H1 (cell line): ENCODE results near the gene FGF19. TPM values are rescaled to one million over a fixed set of nuclear protein-coding genes. Genes with fewer than 3 reads are reported as not detected.

Experiments used
- CTCF ChIA-PET: fragments of 300-600 bp; sonication (Branson Sonifier 250); formaldehyde crosslinking; loops from one replicate; lab custom pipeline; 2021; ENCODE audit not compliant: partially characterized antibody; lab: Charles Lee
- POLR2A ChIA-PET: fragments of 300-600 bp; sonication (Branson Sonifier 250); formaldehyde crosslinking; loops from one replicate; lab custom pipeline; 2021; ENCODE audit warnings: inconsistent platforms; ENCODE audit not compliant: partially characterized antibody; lab: Charles Lee
- DNase-seq, 2 experiments: peaks; one replicate each; pipeline versions ENCODE4 v3.0.0 to v3.0.0-alpha.2; 2010 to 2022; ENCODE audit warnings: low spot score in 2 of 2, low read depth in 1 of 2, mixed read lengths in 1 of 2
- FAIRE-seq: peaks from 2 replicates; lab custom pipeline; 2011; peaks lifted over from hg19 to GRCh38; lab: Jason Lieb, UNC
- H2AFZ ChIP-seq: 2 replicates; pipeline ENCODE4 v1.8.1; 2012; ENCODE audit warnings: low read length, inconsistent platforms
- H2AK5ac ChIP-seq: 2 replicates; pipeline ENCODE4 v1.6.1; 2013; ENCODE audit warnings: low read depth, low read length
- H2BK120ac ChIP-seq: replicated peaks from 2 replicates; pipeline ENCODE3; 2013; ENCODE audit warnings: low read depth, low read length, inconsistent platforms
- H2BK12ac ChIP-seq: 2 replicates; pipeline ENCODE4 v1.6.1; 2013; ENCODE audit warnings: low read depth, low read length
- H2BK15ac ChIP-seq: 2 replicates; pipeline ENCODE4 v1.6.1; 2013; ENCODE audit warnings: low read length
- H2BK20ac ChIP-seq: 2 replicates; pipeline ENCODE4 v1.6.1; 2013; ENCODE audit warnings: low read length
- H2BK5ac ChIP-seq: 2 replicates; pipeline ENCODE4 v1.6.1; 2013; ENCODE audit warnings: low read depth, low read length
- H3K14ac ChIP-seq: 2 replicates; pipeline ENCODE4 v1.6.1; 2013; ENCODE audit warnings: inconsistent platforms; ENCODE audit not compliant: insufficient read length
- H3K18ac ChIP-seq: 2 replicates; pipeline ENCODE4 v1.6.1; 2013; ENCODE audit warnings: low read length; ENCODE audit errors: extremely low read depth
- H3K23ac ChIP-seq: 2 replicates; pipeline ENCODE4 v1.6.1; 2013; ENCODE audit warnings: inconsistent platforms; ENCODE audit not compliant: insufficient read length
- H3K23me2 ChIP-seq: 2 replicates; pipeline ENCODE4 v1.6.1; 2013; ENCODE audit warnings: low read depth, low read length
- H3K27ac ChIP-seq: 2 replicates; pipeline ENCODE4 v1.6.1; 2011; ENCODE audit warnings: low read depth, low read length, inconsistent platforms
- H3K27me3 ChIP-seq, 4 experiments: replicated peaks in 1 of 4; 1 replicate in 1 of 4; 2 replicates in 3 of 4; pipeline versions ENCODE4 v1.6.1 to v1.8.1; 2011 to 2013; ENCODE audit warnings: low read length in 3 of 4, mild to moderate bottlenecking in 3 of 4, inconsistent platforms in 2 of 4, mixed read lengths in 2 of 4, moderate library complexity in 1 of 4; ENCODE audit not compliant: control insufficient read depth in 3 of 4, insufficient read depth in 3 of 4; ENCODE audit errors: extremely low read depth in 1 of 4
- H3K36me3 ChIP-seq, 4 experiments: 2 replicates each; pipeline versions ENCODE4 v1.6.1 to v1.8.1; 2011 to 2013; ENCODE audit warnings: mild to moderate bottlenecking in 4 of 4, low read length in 3 of 4, moderate library complexity in 2 of 4, control low read depth in 1 of 4, inconsistent platforms in 1 of 4; ENCODE audit not compliant: insufficient read depth in 4 of 4, control insufficient read depth in 2 of 4
- H3K4ac ChIP-seq: replicated peaks from 2 replicates; pipeline ENCODE3; 2013; ENCODE audit warnings: low read length, low read depth, mixed read lengths, inconsistent platforms; ENCODE audit not compliant: insufficient read length
- H3K4me1 ChIP-seq, 4 experiments: replicated peaks in 1 of 4; 1 replicate in 1 of 4; 2 replicates in 3 of 4; pipeline versions ENCODE4 v1.6.1 to v1.8.1; 2011 to 2013; ENCODE audit warnings: low read length in 3 of 4, inconsistent platforms in 2 of 4, mixed read lengths in 1 of 4; ENCODE audit not compliant: insufficient read depth in 4 of 4, control insufficient read depth in 3 of 4
- H3K4me2 ChIP-seq, 2 experiments: 2 replicates each; pipeline versions ENCODE4 v1.6.1 to v1.8.1; 2011 to 2013; ENCODE audit warnings: low read depth in 2 of 2, low read length in 2 of 2, control low read depth in 1 of 2, inconsistent platforms in 1 of 2, mild to moderate bottlenecking in 1 of 2; ENCODE audit not compliant: insufficient read depth in 1 of 2
- H3K4me3 ChIP-seq, 4 experiments: fragments of 200-600, 300-600 bp in 1 of 4; sonication (generic), shearing (Covaris generic), sonication (Bioruptor Twin) in 1 of 4; 2 replicates each; pipeline versions ENCODE4 v1.5.1 to v1.8.1; 2011 to 2016; ENCODE audit warnings: low read length in 4 of 4, low read depth in 3 of 4, control low read depth in 2 of 4, inconsistent platforms in 2 of 4, mild to moderate bottlenecking in 2 of 4, mixed read lengths in 1 of 4, moderate library complexity in 1 of 4; ENCODE audit not compliant: insufficient read depth in 2 of 4; ENCODE audit errors: extremely low read depth in 1 of 4
- H3K56ac ChIP-seq: replicated peaks from 2 replicates; pipeline ENCODE3; 2013; ENCODE audit warnings: low read depth, mild to moderate bottlenecking, mixed read lengths, low read length, inconsistent platforms; ENCODE audit not compliant: insufficient read length
- H3K79me1 ChIP-seq: 2 replicates; pipeline ENCODE4 v1.6.1; 2013; ENCODE audit warnings: low read depth, low read length, control low read depth
- H3K79me2 ChIP-seq, 2 experiments: 2 replicates each; pipeline versions ENCODE4 v1.6.1 to v1.8.1; 2012 to 2013; ENCODE audit warnings: low read length in 2 of 2, mild to moderate bottlenecking in 2 of 2, inconsistent platforms in 1 of 2; ENCODE audit not compliant: insufficient read depth in 2 of 2, control insufficient read depth in 1 of 2
- H3K9ac ChIP-seq, 4 experiments: replicated peaks in 1 of 4; 1 replicate in 1 of 4; 2 replicates in 3 of 4; pipeline versions ENCODE4 v1.6.1 to v1.8.1; 2011 to 2013; ENCODE audit warnings: low read depth in 3 of 4, low read length in 3 of 4, control low read depth in 2 of 4, mild to moderate bottlenecking in 2 of 4, moderate library complexity in 2 of 4, inconsistent platforms in 1 of 4; ENCODE audit errors: extremely low read depth in 1 of 4
- H3K9me3 ChIP-seq, 2 experiments: 2 replicates each; pipeline versions ENCODE4 v1.6.1 to v1.8.1; 2012 to 2013; ENCODE audit warnings: mild to moderate bottlenecking in 2 of 2, moderate library complexity in 2 of 2, control low read depth in 1 of 2, inconsistent platforms in 1 of 2, low read depth in 1 of 2, low read length in 1 of 2, mixed read lengths in 1 of 2; ENCODE audit not compliant: insufficient read depth in 2 of 2
- H4K20me1 ChIP-seq, 2 experiments: replicated peaks in 1 of 2; 2 replicates each; pipeline versions ENCODE3 to v1.8.1; 2011 to 2013; ENCODE audit warnings: inconsistent platforms in 2 of 2, low read length in 2 of 2, mild to moderate bottlenecking in 1 of 2; ENCODE audit not compliant: insufficient read depth in 2 of 2, control insufficient read depth in 1 of 2
- H4K5ac ChIP-seq: 2 replicates; pipeline ENCODE4 v1.6.1; 2013; ENCODE audit warnings: low read length, low read depth, mixed read lengths, inconsistent platforms; ENCODE audit not compliant: insufficient read length
- H4K8ac ChIP-seq: 2 replicates; pipeline ENCODE4 v1.8.0; 2013; ENCODE audit warnings: mild to moderate bottlenecking, moderate library complexity, low read length, inconsistent platforms; ENCODE audit not compliant: insufficient read depth; ENCODE audit errors: extremely low read depth
- H4K91ac ChIP-seq: replicated peaks from 2 replicates; pipeline ENCODE3; 2013; ENCODE audit warnings: low read length, mixed read lengths, inconsistent platforms; ENCODE audit not compliant: insufficient read length
- ATF2 ChIP-seq: IDR thresholded peaks from 2 replicates; pipeline ENCODE4 v1.6.1; 2012; ENCODE audit warnings: low read length, inconsistent platforms
- BCL11A ChIP-seq, 2 experiments: IDR thresholded peaks; one replicate each; pipeline ENCODE4 v1.6.1; 2011; ENCODE audit warnings: low read depth in 2 of 2, low read length in 2 of 2, mild to moderate bottlenecking in 2 of 2
- CHD1 ChIP-seq: IDR thresholded peaks from 2 replicates; pipeline ENCODE4 v1.6.1; 2012; ENCODE audit warnings: low read depth, low read length, improper control_type of control experiment
- EP300 ChIP-seq, 2 experiments: IDR thresholded peaks; 1 replicate in 1 of 2; 2 replicates in 1 of 2; pipeline ENCODE4 v1.6.1; 2011 to 2012; ENCODE audit warnings: low read depth in 2 of 2, low read length in 2 of 2, mild to moderate bottlenecking in 2 of 2, borderline replicate concordance in 1 of 2, inconsistent platforms in 1 of 2, moderate library complexity in 1 of 2
- GABPA ChIP-seq: IDR thresholded peaks from 2 replicates; pipeline ENCODE4 v1.6.1; 2011; ENCODE audit warnings: mild to moderate bottlenecking, low read length, moderate library complexity, borderline replicate concordance; ENCODE audit not compliant: insufficient read depth
- HDAC2 ChIP-seq, 2 experiments: fragments of 300-600 bp in 1 of 2; sonication (generic) in 1 of 2; IDR thresholded peaks; 2 replicates each; pipeline ENCODE4 v1.6.1; 2011 to 2012; ENCODE audit warnings: low read depth in 2 of 2, low read length in 2 of 2, mild to moderate bottlenecking in 2 of 2, moderate library complexity in 2 of 2, borderline replicate concordance in 1 of 2, inconsistent platforms in 1 of 2
- POLR2A ChIP-seq, 2 experiments: IDR thresholded peaks; 1 replicate in 1 of 2; 2 replicates in 1 of 2; pipeline ENCODE4 v1.6.1; 2011; ENCODE audit warnings: low read depth in 2 of 2, low read length in 2 of 2, mild to moderate bottlenecking in 2 of 2; ENCODE audit errors: control extremely low read depth in 1 of 2
- RBBP5 ChIP-seq: IDR thresholded peaks from 2 replicates; pipeline ENCODE4 v1.7.1; 2012; ENCODE audit warnings: low read depth, mild to moderate bottlenecking, inconsistent platforms, low read length, moderate library complexity, borderline replicate concordance
- WGBS, 2 experiments: shearing (Covaris generic) in 1 of 2; methylation state at CpG; one replicate each; pipeline versions ENCODE4 v1.1.6 to v1.1.7; 2013 to 2015; ENCODE audit warnings: low lambda C conversion rate in 2 of 2, mixed read lengths in 2 of 2, inconsistent platforms in 1 of 2, low coverage in 1 of 2, missing lambda C conversion rate in 1 of 2; ENCODE audit not compliant: insufficient replicate concordance in 2 of 2, insufficient coverage in 1 of 2, insufficient read length in 1 of 2; ENCODE audit errors: extremely low coverage in 1 of 2, missing lambda C conversion rate in 1 of 2; 5-methylcytosine and 5-hydroxymethylcytosine counted together
- polyA plus RNA-seq, 7 experiments: library from polyadenylated mRNA; depleted of rRNA in 3 of 7; stranded (reverse) in 5 of 7; unstranded in 2 of 7; fragments of >200 nt in 5 of 7; fragments of 200-250 nt in 2 of 7; gene quantifications; 1 replicate in 5 of 7; 2 replicates in 1 of 7; 4 replicates in 1 of 7; pipeline versions ENCODE4 v1.2.1 to v1.2.3, GENCODE V29; 2011 to 2013; ENCODE audit warnings: missing spikeins in 2 of 7, mixed read lengths in 2 of 7
- total RNA-seq: library from RNA; stranded (reverse); fragmentation: NEBNext Ultra II Directional; extraction: Animal tissue kit (Norgen Biotek cat#: 25700); gene quantifications from 2 replicates; pipeline ENCODE4 v1.2.1, GENCODE V29; 2021
- TF ChIP-seq, protein P1 (sequence below), 3 experiments: IDR thresholded peaks; 1 replicate in 2 of 3; 2 replicates in 1 of 3; pipeline versions ENCODE4 v1.5.1 to v1.6.1; 2011; ENCODE audit warnings: low read length in 3 of 3, mild to moderate bottlenecking in 3 of 3, inconsistent platforms in 2 of 3, low read depth in 1 of 3, moderate library complexity in 1 of 3; ENCODE audit not compliant: insufficient read depth in 1 of 3; ENCODE audit errors: control extremely low read depth in 1 of 3

The FGF19 gene
- total and polyA plus RNA-seq, 2 of the 8 experiments (the other 6 are each of a cell fraction or from before 2014, with no cell fraction given): 9.6 to 14.8 TPM

DNA sequence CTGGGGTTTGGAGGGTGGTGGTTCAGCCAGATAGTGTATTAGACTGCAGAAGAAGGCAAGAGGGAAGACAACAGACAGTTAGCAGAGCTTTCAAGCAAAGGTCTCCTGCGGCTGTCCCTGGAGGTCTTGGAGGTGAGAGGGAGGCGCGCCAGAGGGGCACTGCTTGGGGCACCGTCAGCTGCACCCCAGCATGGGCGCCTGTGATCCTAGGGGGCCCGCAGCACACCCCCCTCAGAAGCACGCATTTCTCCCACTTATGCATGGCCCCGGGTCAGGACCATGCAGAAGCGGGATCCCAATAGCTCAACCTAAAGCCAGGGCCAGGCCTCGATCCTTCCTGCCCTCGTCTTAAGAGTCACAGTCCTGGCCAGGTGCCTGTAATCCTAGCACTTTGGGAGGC is 44.8 kb upstream of the FGF19 start:
- no peak overlapping the region for H3K4me2 ChIP-seq
- H3K4me1 ChIP-seq: peaks cover 0 to 10% (median 6%) of the 10 kb centered on the region in 4 experiments; a peak in 5 of 7 replicates
- no peak overlapping the region for H3K14ac ChIP-seq
- H2BK20ac ChIP-seq: no peak overlapping the region
- H2BK15ac ChIP-seq: no peak overlapping the region; the same call in 1 of the 2 replicates
- H3K18ac ChIP-seq: no peak overlapping the region; the same call in 1 of the 2 replicates
- CTCF ChIA-PET: interaction anchor here (0.7 to 1.5 kb wide), 3 partner anchors 10 to 47 kb away, joined by 3 to 4 read pairs (median 3); no protein-coding TSS in a partner anchor
- WGBS, 2 experiments: 93% methylated on average over 8 of the region's 11 CpGs; no CpG with 5 or more reads in 1 of the 2 experiments
- DNase-seq (no peak), FAIRE-seq (no peak)
- H2BK5ac ChIP-seq: no peak overlapping the region
- H3K9ac ChIP-seq: no peak overlapping the region
- no peaks in the 10 kb centered on the region for H3K79me1 ChIP-seq
- no peaks in the 10 kb centered on the region for H4K20me1 ChIP-seq
- no peaks in the 10 kb centered on the region for H3K36me3 ChIP-seq
- no peak overlapping the region for H3K23ac ChIP-seq
- H4K5ac ChIP-seq: no peak overlapping the region
- no peak overlapping the region for H2BK120ac ChIP-seq
- H3K27me3 ChIP-seq: no peaks in the 10 kb centered on the region
- H3K4me3 ChIP-seq: no peak overlapping the region
- POLR2A ChIA-PET: no interaction called here
- no peaks in the 10 kb centered on the region for H3K9me3 ChIP-seq
- peaks cover 4% of the 10 kb centered on the region; the same call in 1 of the 2 replicates for H3K23me2 ChIP-seq
- no peak overlapping the region for H2AFZ ChIP-seq
- H4K91ac ChIP-seq: peak overlapping the region; percentile 74
- H2BK12ac ChIP-seq: no peak overlapping the region
- no peak overlapping the region for H4K8ac ChIP-seq
- no peak overlapping the region for H3K27ac ChIP-seq
- no peak overlapping the region for H2AK5ac ChIP-seq
- no peak overlapping the region for H3K56ac ChIP-seq
- no peak overlapping the region for H3K4ac ChIP-seq
- H3K79me2 ChIP-seq: no peaks in the 10 kb centered on the region
- TF ChIP-seq GABPA (no peak), POLR2A (IDR thresholded peaks at IDR 0.05; ENCODE audit: control extremely low read depth in 1 of 2, low read depth in 2 of 2, low read length in 2 of 2) (no peak), HDAC2 (IDR thresholded peaks at IDR 0.05; ENCODE audit: borderline replicate concordance in 1 of 2, low read depth in 2 of 2, low read length in 2 of 2) (no peak), BCL11A (IDR thresholded peaks at IDR 0.05; ENCODE audit: low read depth in 2 of 2, low read length in 2 of 2) (no peak), EP300 (IDR thresholded peaks at IDR 0.05; ENCODE audit: borderline replicate concordance in 1 of 2, low read depth in 2 of 2, low read length in 2 of 2) (no peak), ATF2 (no peak), RBBP5 (no peak), CHD1 (no peak)
- TF ChIP-seq, protein P1, sequence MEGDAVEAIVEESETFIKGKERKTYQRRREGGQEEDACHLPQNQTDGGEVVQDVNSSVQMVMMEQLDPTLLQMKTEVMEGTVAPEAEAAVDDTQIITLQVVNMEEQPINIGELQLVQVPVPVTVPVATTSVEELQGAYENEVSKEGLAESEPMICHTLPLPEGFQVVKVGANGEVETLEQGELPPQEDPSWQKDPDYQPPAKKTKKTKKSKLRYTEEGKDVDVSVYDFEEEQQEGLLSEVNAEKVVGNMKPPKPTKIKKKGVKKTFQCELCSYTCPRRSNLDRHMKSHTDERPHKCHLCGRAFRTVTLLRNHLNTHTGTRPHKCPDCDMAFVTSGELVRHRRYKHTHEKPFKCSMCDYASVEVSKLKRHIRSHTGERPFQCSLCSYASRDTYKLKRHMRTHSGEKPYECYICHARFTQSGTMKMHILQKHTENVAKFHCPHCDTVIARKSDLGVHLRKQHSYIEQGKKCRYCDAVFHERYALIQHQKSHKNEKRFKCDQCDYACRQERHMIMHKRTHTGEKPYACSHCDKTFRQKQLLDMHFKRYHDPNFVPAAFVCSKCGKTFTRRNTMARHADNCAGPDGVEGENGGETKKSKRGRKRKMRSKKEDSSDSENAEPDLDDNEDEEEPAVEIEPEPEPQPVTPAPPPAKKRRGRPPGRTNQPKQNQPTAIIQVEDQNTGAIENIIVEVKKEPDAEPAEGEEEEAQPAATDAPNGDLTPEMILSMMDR (IDR thresholded peaks at IDR 0.05; ENCODE audit: control extremely low read depth in 1 of 3, insufficient read depth in 1 of 3, low read depth in 1 of 3, low read length in 3 of 3): no peak
